RCC 7860 (cell line): ENCODE measurements around the gene CDH11.

Experiments used
- DNase-seq: peaks from one replicate; pipeline ENCODE4 v3.0.0-alpha.2; 2015; ENCODE audit warnings: low spot score
- FAIRE-seq: peaks from 2 replicates; lab custom pipeline; 2012; peaks lifted over from hg19 to GRCh38; lab: Jason Lieb, UNC

Gene CDH11

GRCh38 chr16:65071433-65072311 lies 50.2 kb downstream of the CDH11 start:
- DNase-seq (no peak), FAIRE-seq (no peak)

DNA sequence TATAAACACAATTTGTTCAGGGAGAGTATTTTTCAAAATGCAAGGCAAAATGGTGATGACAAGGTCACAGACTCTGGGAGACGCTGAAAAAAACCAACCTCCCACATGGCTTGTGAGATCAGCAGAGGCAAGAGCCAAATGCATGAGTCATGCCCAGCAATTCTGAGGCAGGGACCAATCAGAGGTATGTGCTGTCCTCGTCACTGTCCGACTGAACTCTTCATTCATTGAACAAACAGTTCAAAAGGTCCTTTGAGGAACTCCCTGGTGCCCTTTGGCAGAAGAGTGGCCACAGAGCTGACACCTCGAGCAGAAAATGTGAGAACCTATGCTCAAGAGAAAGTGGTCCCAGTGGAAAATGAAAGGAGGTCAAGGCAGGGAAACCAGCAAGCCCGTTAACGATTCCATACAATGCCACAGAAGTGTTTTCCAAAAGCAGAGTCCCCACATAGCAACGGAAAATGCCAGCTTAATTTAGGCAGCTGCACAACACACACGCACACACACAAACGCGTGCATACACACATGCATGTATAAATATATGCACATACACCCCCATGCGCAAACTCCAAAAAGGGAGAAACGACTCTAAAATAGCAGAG lies 50.9 kb downstream of the CDH11 start:
- DNase-seq (peak; percentile 82), FAIRE-seq (peak; percentile 67)

- no peak for DNase-seq
- FAIRE-seq: no peak
Measured at GRCh38 chr16:65069766-65070165, 52.1 kb downstream of the CDH11 start.

DNA sequence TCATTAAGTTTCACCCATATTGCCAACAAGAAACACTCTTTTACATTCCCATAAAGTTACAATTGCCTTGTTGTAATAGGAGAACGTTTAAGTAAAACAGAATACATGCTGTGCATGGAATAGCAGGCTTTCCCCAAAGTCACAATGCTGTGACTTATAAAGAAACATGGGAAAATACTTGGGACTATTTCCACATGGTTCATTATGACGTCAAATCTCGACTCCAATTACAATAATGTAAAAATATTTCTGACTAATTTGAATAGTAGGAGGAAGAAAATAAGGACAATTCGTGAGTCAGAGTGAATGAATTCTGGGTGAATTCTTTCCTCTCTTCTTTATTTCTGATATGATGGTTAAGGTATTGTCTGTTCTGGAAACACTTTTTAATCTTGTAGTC lies 52.8 kb downstream of the CDH11 start:
- FAIRE-seq (no peak), DNase-seq (no peak)

DNA sequence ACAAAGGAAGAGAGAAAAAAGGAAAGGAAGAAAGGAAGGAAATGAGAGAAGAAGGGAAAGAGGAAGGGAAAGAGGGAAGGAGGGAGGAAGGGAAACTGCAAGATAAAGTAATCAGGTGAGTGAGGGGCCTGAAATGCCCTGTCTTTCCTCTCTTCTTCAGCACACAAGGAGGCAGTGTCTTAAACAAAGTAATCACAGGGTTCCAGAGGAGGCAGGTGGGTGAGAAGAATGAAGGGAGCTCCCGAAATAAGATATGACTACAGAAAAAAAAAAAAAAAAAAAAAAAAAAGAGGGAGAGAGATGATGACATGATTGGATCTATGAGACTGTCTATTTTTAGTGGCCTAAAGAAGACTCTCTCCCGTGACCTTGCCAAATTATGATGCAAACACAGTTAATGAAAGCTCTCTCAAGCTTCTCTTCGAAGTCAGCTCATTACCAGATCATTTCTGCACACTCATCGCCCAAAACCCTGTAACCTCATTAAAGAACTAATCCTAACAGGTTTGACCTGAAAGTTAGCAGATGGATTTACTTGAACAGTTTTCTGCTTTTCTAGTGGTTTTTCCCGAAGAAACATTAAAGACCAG lies 53.6 kb downstream of the CDH11 start:
- no peak for FAIRE-seq
- DNase-seq: no peak

DNA sequence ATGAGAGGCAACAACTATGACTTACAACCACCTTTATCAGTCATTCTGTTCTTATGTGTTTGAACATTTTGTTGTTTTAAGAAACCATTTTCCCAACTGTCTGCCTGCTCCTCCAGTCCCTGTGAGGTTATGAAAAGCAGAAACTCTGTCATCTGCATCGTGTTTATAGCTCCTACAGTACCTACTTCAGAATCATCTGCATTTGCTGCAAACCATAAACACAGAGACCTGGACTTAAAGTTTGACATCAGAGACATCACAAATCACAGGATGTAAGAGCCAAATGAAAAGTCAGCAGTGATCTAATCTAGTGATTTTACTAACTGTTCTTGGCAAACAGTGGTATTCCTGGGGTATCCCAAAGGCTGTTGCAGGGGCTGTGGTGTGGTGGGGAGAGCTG lies 55.2 kb downstream of the CDH11 start:
- DNase-seq (no peak), FAIRE-seq (no peak)

DNA sequence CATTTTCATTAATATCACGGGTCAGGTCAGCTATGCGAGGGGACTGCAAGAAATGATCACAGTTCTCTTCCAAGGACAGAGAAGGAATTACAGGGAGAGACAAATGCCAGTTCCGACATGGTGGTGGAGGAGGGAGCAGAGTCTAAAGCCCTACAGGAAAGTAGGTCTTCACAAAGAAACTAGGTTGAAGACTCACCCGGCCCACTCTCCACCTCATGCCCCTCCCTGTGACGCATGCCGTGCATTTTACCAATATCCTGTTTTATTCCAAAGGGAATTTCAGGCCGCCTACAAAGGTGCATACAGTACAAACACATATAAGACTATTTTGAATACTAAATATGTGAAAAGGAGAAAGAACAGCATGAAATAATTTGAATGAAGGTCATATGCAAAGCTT lies 56.8 kb downstream of the CDH11 start:
- DNase-seq (no peak), FAIRE-seq (no peak)

- no peak for DNase-seq
- no peak for FAIRE-seq
Measured at GRCh38 chr16:65064131-65064530, 57.7 kb downstream of the CDH11 start.

- no peak for DNase-seq
- FAIRE-seq: no peak
Measured at GRCh38 chr16:65062736-65063583, 58.9 kb downstream of the CDH11 start.

DNA sequence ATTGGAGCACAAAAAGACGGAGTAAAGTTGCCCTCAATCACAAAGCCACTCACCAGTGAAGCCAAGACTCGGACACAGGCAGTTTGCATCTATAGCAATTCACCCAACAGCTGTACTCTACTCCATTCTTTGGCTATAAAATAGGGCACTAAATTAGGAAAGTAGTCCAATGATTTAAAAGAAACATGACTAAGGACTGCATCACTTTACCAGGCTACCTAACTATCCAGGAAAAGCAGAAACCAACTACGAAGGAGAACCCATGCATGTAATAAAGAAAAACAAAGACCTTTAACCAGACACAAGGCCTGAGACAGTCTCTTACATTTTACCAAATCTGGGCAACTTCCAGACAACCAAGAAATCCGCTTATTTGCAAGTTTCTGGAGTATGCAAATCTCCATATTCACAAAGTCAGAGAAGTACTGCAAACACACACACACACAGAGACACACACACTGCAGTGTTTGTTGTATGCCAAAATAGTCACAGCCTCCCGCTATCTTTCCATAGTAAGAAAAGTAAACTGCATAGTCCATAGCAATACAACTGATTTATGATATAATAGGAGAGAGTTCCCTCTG lies 59.8 kb downstream of the CDH11 start:
- DNase-seq: no peak
- no peak for FAIRE-seq

- no peak for DNase-seq
- FAIRE-seq: no peak
Measured at GRCh38 chr16:65061263-65061662, 60.6 kb downstream of the CDH11 start.

DNA sequence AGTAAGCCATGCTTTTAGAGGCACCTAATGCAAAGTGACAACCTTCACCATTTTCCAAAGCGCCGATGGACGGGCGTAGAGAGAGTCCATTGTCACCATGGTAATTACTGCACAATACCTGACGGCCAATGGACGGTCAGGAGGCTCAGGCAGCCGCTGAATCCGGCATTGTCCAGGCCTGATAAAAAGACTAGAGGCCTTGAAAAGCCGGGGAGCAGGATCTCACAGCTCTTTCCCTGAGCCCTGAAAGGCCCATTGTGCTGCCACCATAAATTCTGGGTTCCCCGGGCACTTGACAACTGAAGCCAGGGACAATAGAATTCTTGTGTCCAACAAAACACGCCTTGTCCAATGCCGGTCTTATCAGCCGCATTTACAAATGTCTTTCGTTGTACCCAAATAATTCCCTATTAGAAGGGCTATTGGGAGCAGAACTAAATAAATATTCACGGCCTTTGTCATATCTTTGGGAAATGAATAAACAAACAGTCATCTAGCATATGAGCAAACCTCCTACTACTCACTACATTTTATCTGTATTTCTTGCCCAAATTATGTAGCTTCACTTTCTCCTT lies 62.4 kb downstream of the CDH11 start:
- FAIRE-seq: no peak

GRCh38 chr16:65057184-65057583 lies 64.7 kb downstream of the CDH11 start:
- FAIRE-seq (no peak), DNase-seq (no peak)

More for the DNA sequence above, 62.4 kb downstream of the CDH11 start:
- no peak for DNase-seq

- no peak for FAIRE-seq
- DNase-seq: no peak
Measured at GRCh38 chr16:65054457-65054856, 67.4 kb downstream of the CDH11 start.

- DNase-seq (no peak), FAIRE-seq (no peak)
Measured at GRCh38 chr16:65049679-65050078, 72.2 kb downstream of the CDH11 start.

GRCh38 chr16:65045961-65046360 lies 75.9 kb downstream of the CDH11 start:
- no peak for DNase-seq
- no peak for FAIRE-seq

DNA sequence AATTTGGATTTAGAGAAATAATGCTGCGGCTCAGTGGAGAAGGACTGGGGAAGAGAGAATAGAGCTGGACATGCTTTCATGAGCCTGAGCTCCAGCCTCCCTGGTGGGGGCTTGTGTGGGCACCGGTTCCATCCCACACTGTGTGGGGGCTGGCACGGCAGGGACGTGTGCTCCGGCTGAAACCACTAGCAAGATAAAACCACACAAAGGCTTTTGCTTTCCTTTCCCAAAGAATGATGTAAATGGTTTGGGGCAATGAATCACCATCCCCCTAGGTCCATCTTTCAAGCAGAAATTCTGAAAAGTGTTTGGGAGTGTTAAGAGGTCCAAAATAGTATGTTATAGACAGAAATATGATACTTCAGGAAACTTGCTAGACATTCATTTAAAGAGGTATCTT lies 77.0 kb downstream of the CDH11 start:
- no peak for FAIRE-seq
- DNase-seq: no peak

DNA sequence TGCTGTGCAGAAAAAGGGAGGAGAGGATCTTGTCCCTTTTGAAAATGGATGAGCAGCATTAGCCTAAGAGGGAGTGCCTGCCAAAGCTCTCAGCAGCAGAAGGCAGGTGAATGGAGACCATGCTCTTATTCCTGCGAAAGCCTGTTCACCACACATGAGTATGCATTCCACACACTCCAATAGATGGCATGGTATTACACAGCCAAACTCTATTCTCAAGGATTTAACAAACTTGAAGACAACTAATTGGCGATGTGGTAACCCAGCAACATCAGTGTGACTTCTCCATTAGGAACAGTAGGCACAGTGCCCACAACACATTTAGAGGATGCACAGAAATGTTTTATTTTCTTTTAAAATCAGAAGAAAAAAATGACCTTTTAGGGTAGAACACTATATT lies 77.8 kb downstream of the CDH11 start:
- DNase-seq: no peak
- FAIRE-seq: no peak

DNA sequence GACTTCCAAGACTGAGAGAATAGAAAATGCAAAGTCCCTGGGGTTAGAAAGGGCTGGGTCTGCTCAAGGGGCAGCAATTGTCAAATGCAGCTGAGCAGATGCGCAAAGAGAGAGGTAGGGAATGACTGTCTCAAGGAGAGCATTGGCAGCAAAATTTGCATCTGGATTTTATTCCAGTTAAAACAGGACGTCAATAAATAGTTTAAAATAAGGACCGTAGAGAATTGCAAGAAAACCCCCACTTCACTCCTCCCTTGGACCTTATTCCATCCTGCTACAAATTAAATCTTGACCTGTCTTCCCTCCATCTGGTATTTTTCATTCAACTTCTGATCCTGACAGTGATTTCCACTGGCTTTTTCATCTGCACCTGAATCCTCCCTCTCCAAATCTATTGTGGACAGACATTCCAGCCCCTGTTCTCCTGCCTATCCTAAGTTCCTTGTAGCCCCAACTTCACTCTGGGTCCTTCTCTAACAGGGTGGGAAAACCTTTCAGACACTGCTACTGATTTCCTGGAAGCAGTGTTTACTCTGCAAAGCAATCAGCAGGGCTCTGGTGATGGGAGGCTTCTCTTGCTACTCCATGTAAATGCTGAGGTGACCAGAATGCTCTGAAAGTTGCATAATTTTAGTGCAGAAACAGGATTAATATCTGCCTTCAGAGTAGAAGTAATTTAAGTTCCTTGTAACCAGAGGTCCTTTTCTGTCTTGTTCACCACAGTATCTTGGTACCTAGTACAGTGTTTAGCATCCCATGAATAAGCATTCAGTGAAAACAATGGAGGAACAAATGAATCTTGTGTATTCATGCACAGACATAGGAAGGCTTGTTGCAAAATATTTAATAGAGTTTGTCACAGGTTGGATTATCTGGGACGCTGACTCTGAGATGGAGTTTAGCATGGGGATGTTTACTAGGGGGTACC lies 79.2 kb downstream of the CDH11 start:
- FAIRE-seq (no peak), DNase-seq (no peak)
